ENCODE measurements around the gene SCO2. TPM values are rescaled to one million over a fixed set of nuclear protein-coding genes. Genes with fewer than 3 reads are reported as not detected.
A peak's percentile ranks its signal among the peaks of the same experiment; 100 is the strongest.

SCO2 gene
- total and polyA plus RNA-seq, 2 of the 4 experiments (the other 2 are of a cell fraction), result 1.3 to 1.9 TPM

DNA sequence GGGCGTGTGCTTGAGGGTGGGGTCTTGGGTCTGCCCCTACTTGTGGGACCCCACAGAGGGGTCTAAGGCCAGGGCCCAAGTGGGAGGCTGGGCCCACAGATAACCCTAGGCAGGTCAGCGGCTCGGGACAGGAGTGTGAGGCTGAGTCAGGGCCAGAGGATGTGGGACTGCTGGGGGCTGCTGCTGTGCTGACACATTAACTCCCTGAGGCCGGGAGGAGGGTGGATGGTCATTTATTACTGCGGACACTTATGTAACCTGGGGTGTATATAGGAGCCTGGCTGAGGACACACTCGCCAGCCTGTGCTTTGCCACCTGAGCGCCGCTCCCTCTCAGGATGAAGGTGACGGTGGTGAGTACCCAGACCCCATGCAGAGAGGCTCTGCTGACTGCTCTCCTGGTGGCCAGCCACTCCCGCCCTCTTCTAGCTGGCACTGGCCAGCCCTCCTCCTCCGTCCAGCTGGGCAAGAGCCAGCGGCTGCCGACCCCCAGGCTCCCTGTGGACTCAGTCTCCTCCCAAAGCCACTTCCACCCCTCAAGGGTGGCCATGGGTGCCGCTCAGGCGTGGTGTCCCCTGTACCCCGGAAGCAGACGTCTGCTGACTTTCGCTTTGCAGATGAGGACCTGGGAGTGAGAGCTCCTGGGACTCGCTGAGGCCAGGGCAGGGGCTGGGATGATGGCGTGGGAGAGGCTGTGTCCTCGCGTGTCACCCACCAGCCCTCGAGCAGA, 38.7 kb downstream of the SCO2 start, which contains the start of gene MIOX:
Gene MIOX, plus strand, starts transcription at position 299 of the 729 bp plus-strand sequence. Its CDS starts 39 bp downstream, at position 338.
- WGBS, 2 experiments (ENCODE audit: extremely low coverage in 2 of 2, insufficient read length in 1 of 2), result 83% methylated on average over 6 of the region's 23 CpGs; no CpG with 5 or more reads in 1 of the 2 experiments
- Histone ChIP-seq H3K4ac (ENCODE audit: low read depth, low read length) (no peak within 1 kb of the TSS), H3K14ac (replicated peaks; ENCODE audit: low read depth, low read length) (no peak within 1 kb of the TSS), H3K79me1 (ENCODE audit: low read depth in 1 of 2, low read length in 2 of 2) (peaks cover 0 to 3% of the 10 kb centered on the region in 2 experiments; a peak in 1 of 4 replicates), H3K27me3 (ENCODE audit: control insufficient read depth, insufficient read depth, low read length) (no peaks in the 10 kb centered on the region; the same call in 1 of the 2 replicates), H4K91ac (ENCODE audit: insufficient read depth, low read depth, low read length) (no peak within 1 kb of the TSS), H3K9ac (ENCODE audit: low read depth, low read length) (no peak within 1 kb of the TSS), H3K23ac (ENCODE audit: low read depth, low read length) (no peak within 1 kb of the TSS), H4K8ac (ENCODE audit: low read depth in 2 of 2, low read length in 2 of 2) (no peak within 1 kb of the TSS), H2AFZ (replicated peaks; ENCODE audit: low read length, poor library complexity) (peak within 1 kb of the TSS; percentile 4), H3K9me3 (ENCODE audit: control insufficient read depth, insufficient read depth, low read length) (no peaks in the 10 kb centered on the region), H4K5ac (ENCODE audit: low read depth, low read length) (no peak within 1 kb of the TSS), H2BK120ac (ENCODE audit: low read depth, low read length) (no peak within 1 kb of the TSS), H2BK15ac (ENCODE audit: low read depth, low read length) (no peak within 1 kb of the TSS), H4K20me1 (ENCODE audit: insufficient read depth, low read length) (no peaks in the 10 kb centered on the region; the same call in 1 of the 2 replicates), H2BK20ac (ENCODE audit: low read depth, low read length) (no peak within 1 kb of the TSS), H2BK5ac (ENCODE audit: low read depth, low read length, poor library complexity, severe bottlenecking) (no peak within 1 kb of the TSS), H3K27ac (ENCODE audit: insufficient read depth, low read length) (no peak within 1 kb of the TSS), H3K4me3 (ENCODE audit: insufficient read depth, low read depth, low read length) (no peak within 1 kb of the TSS), H3K9me1 (ENCODE audit: insufficient read depth, low read length) (no peaks in the 10 kb centered on the region), H3K4me2 (ENCODE audit: low read depth, low read length) (no peak within 1 kb of the TSS), H2AK9ac (replicated peaks; ENCODE audit: low read depth, low read length, poor library complexity) (no peak within 1 kb of the TSS), H3K18ac (ENCODE audit: low read depth, low read length) (no peak within 1 kb of the TSS), H3K36me3 (ENCODE audit: control insufficient read depth, insufficient read depth, low read length) (peaks cover 4% of the 10 kb centered on the region; the same call in 1 of the 2 replicates), H3K56ac (ENCODE audit: extremely low read depth, insufficient read depth, low read length) (no peak within 1 kb of the TSS), H2AK5ac (ENCODE audit: low read depth, low read length) (no peak within 1 kb of the TSS), H3K4me1 (ENCODE audit: control insufficient read depth, insufficient read depth, low read length) (no peaks in the 10 kb centered on the region)
- DNase-seq, result no peak
- dilution Hi-C loops (cut with HindIII; ENCODE audit: low sequenced_read_pairs, unreplicated experiment), result no loop called here
- intact Hi-C loops (cut with micrococcal nuclease), result no loop called here
- TF ChIP-seq RFX5 (IDR thresholded peaks at IDR 0.05; ENCODE audit: low read depth, low read length) (no peak), NFE2L2 (IDR thresholded peaks at IDR 0.05; ENCODE audit: low read depth, low read length) (no peak), SMC3 (IDR thresholded peaks at IDR 0.05; ENCODE audit: low read depth, low read length) (no peak), BHLHE40 (IDR thresholded peaks at IDR 0.05; ENCODE audit: low read depth, low read length) (no peak), RAD21 (IDR thresholded peaks at IDR 0.05; ENCODE audit: low read length) (no peak), MAFK (IDR thresholded peaks at IDR 0.05; ENCODE audit: low read depth, low read length) (no peak)
- TF ChIP-seq, protein P1, sequence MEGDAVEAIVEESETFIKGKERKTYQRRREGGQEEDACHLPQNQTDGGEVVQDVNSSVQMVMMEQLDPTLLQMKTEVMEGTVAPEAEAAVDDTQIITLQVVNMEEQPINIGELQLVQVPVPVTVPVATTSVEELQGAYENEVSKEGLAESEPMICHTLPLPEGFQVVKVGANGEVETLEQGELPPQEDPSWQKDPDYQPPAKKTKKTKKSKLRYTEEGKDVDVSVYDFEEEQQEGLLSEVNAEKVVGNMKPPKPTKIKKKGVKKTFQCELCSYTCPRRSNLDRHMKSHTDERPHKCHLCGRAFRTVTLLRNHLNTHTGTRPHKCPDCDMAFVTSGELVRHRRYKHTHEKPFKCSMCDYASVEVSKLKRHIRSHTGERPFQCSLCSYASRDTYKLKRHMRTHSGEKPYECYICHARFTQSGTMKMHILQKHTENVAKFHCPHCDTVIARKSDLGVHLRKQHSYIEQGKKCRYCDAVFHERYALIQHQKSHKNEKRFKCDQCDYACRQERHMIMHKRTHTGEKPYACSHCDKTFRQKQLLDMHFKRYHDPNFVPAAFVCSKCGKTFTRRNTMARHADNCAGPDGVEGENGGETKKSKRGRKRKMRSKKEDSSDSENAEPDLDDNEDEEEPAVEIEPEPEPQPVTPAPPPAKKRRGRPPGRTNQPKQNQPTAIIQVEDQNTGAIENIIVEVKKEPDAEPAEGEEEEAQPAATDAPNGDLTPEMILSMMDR (conservative IDR thresholded peaks at IDR 0.05; ENCODE audit: low read depth, low read length), result no peak
- in situ Hi-C loops (cut with MboI; ENCODE audit: low sequenced_read_pairs), result no loop called here
- peak; percentile 21; the same call in 1 of the 2 replicates for ATAC-seq (ENCODE audit: low read depth)
- ChIA-PET POLR2A (ENCODE audit: unreplicated experiment) (no interaction called here), CTCF (no interaction called here)
- BruUV-seq (replicated peaks), result no TSS peak
